Sigmoid colon (tissue), 7 donors: ENCODE data around the gene CLDN16. TPM values are rescaled to one million over a fixed set of nuclear protein-coding genes. Genes with fewer than 3 reads are reported as not detected.

Experiments used
- DNase-seq: peaks from one replicate; pipeline ENCODE4 v3.0.0-alpha.2; 2019
- H3K27ac ChIP-seq, 4 donors: fragments of 200-600 bp; sonication (generic); one replicate each; pipeline ENCODE4 v1.5.1; 2016 to 2019; ENCODE audit warnings: mild to moderate bottlenecking in 1 of 4
- H3K27me3 ChIP-seq, 3 donors: fragments of 200-600 bp; sonication (generic); one replicate each; pipeline ENCODE4 v1.5.1; 2019; ENCODE audit warnings: mild to moderate bottlenecking in 1 of 3
- H3K36me3 ChIP-seq, 4 donors: fragments of 200-600 bp; sonication (generic); one replicate each; pipeline ENCODE4 v1.5.1; 2016 to 2019
- H3K4me1 ChIP-seq, 4 donors: fragments of 200-600 bp; sonication (generic); one replicate each; pipeline ENCODE4 v1.5.1; 2017 to 2019
- H3K4me3 ChIP-seq, 4 donors: fragments of 200-600 bp; sonication (generic); one replicate each; pipeline ENCODE4 v1.5.1; 2017 to 2019; ENCODE audit warnings: mild to moderate bottlenecking in 2 of 4, moderate library complexity in 1 of 4
- H3K9me3 ChIP-seq, 4 donors: fragments of 200-600 bp in 3 of 4; sonication (generic) in 3 of 4; one replicate each; pipeline versions ENCODE4 v1.5.1 to v1.6.1; 2013 to 2019
- CTCF ChIP-seq, 4 experiments: fragments of 450-650 bp in 3 of 4; fragments of 200-600 bp in 1 of 4; IDR thresholded peaks; one replicate each; pipeline ENCODE4 v1.5.1; 2016 to 2019; ENCODE audit warnings: antibody characterized with exemption in 4 of 4, mild to moderate bottlenecking in 3 of 4, moderate library complexity in 2 of 4
- EP300 ChIP-seq, 4 donors: sonication (generic); formaldehyde crosslinking; IDR thresholded peaks; one replicate each; pipeline ENCODE4 v1.6.1; 2017; ENCODE audit warnings: antibody characterized with exemption in 4 of 4
- POLR2A ChIP-seq, 2 donors: fragments of 450-650 bp; IDR thresholded peaks; one replicate each; pipeline ENCODE4 v1.6.1; 2016; ENCODE audit warnings: antibody characterized with exemption in 2 of 2, mild to moderate bottlenecking in 2 of 2, moderate library complexity in 2 of 2
- POLR2AphosphoS5 ChIP-seq, 4 donors: sonication (generic); formaldehyde crosslinking; IDR thresholded peaks; one replicate each; pipeline ENCODE4 v1.6.1; 2017; ENCODE audit warnings: antibody characterized with exemption in 4 of 4
- WGBS, 2 donors: extraction: QIAGEN DNeasy Blood & Tissue Kit; methylation state at CpG; one replicate each; pipeline ENCODE4 v1.1.7; 2013; 5-methylcytosine and 5-hydroxymethylcytosine counted together
- intact Hi-C: fragments of 100-400 bp; cut with DNase I; formaldehyde crosslinking; loops from one replicate; pipeline ENCODE4 v1.15.1; 2023
- polyA plus RNA-seq, 3 donors: library from polyadenylated mRNA; stranded (reverse); fragments of 200-250 nt; gene quantifications; one replicate each; pipeline ENCODE4 v1.2.3, GENCODE V29; 2013
- total RNA-seq, 4 donors: library from RNA; depleted of rRNA; stranded (reverse); fragments of >200 nt; gene quantifications; one replicate each; pipeline ENCODE4 v1.1.0, GENCODE V29; 2016
- donor health status: healthy with polysubstance abuse.
- donor health status: Bipolar disorder and iron deficiency.
- donor health status: healthy.

CLDN16 gene
- total and polyA plus RNA-seq, 7 donors, result 0.01 TPM; not detected in 6

GRCh38 chr3:190425833-190426232, 37.9 kb downstream of the CLDN16 start:
- Histone ChIP-seq H3K9me3 (no peaks in the 10 kb centered on the region), H3K4me1 (peaks cover 0 to 3% (median 0%) of the 10 kb centered on the region in 4 donors), H3K27ac (no peak overlapping the region), H3K4me3 (no peak overlapping the region), H3K36me3 (no peaks in the 10 kb centered on the region), H3K27me3 (no peaks in the 10 kb centered on the region)
- TF ChIP-seq POLR2AphosphoS5 (IDR thresholded peaks at IDR 0.05), result no peak
- WGBS, 2 donors, result 93 to 99% methylated on average over 1 of the region's 1 CpG
- DNase-seq, result no peak
- intact Hi-C loops, result loop anchor here (10.0 kb wide), 1 partner anchor 201 kb away; no protein-coding TSS in a partner anchor

DNA sequence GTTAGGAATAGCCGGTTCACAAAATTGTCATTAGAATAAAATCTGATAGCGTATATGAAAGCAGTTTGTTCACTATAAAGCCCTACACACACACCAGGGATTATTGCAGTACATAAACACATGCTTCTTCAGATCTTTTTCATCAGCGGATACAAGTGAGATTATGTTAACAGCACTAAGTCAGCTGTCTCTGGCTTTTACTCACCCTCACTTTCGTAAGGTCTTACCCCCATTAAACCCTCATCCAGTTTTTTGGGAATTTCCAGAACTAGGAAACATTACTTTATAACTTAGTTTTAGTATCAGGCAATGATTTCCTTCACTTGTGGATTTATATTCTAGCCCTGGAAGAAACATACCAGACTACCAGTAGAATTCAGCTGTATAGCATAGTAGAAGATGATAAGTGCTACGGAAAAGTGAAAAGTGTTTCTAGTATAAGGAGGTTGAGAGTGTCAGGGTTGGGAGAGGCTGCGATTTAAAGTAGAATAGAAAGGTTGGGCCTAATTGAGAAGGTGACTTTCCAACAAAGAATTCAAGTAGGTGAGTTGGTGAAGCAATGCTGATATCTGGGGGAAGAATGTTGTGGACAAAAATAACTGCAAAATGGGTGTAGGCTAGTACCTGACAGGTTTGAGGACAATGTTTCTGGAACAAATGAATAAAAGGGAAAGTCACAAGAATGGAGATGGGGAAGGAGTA, 39.0 kb downstream of the CLDN16 start:
- Histone ChIP-seq H3K36me3 (no peaks in the 10 kb centered on the region), H3K27ac (no peak overlapping the region), H3K4me3 (no peak overlapping the region), H3K9me3 (no peaks in the 10 kb centered on the region), H3K27me3 (no peaks in the 10 kb centered on the region), H3K4me1 (peaks cover 0 to 3% (median 0%) of the 10 kb centered on the region in 4 donors)
- intact Hi-C loops, result loop anchor here (10.0 kb wide), 1 partner anchor 202 kb away; no protein-coding TSS in a partner anchor
- WGBS, 2 donors, result 86 to 87% methylated on average over 6 of the region's 6 CpGs
- DNase-seq, result no peak
- TF ChIP-seq EP300 (IDR thresholded peaks at IDR 0.05) (no peak), POLR2AphosphoS5 (IDR thresholded peaks at IDR 0.05) (no peak), CTCF (IDR thresholded peaks at IDR 0.05) (no peak), POLR2A (IDR thresholded peaks at IDR 0.05) (no peak)

GRCh38 chr3:190429681-190430080, 41.7 kb downstream of the CLDN16 start:
- 93% methylated on average over 2 of the region's 2 CpGs for WGBS, 2 donors
- TF ChIP-seq POLR2A (IDR thresholded peaks at IDR 0.05) (no peak), CTCF (IDR thresholded peaks at IDR 0.05) (no peak), EP300 (IDR thresholded peaks at IDR 0.05) (no peak), POLR2AphosphoS5 (IDR thresholded peaks at IDR 0.05) (no peak)
- DNase-seq, result no peak
- no peaks in the 10 kb centered on the region for H3K27me3 ChIP-seq
- H3K4me3 ChIP-seq, result no peak overlapping the region
- H3K9me3 ChIP-seq, result no peaks in the 10 kb centered on the region
- no peaks in the 10 kb centered on the region for H3K36me3 ChIP-seq
- no peaks in the 10 kb centered on the region for H3K4me1 ChIP-seq
- H3K27ac ChIP-seq, result no peak overlapping the region
- intact Hi-C loops, result loop anchor here (10.0 kb wide), 1 partner anchor 205 kb away; no protein-coding TSS in a partner anchor

DNA sequence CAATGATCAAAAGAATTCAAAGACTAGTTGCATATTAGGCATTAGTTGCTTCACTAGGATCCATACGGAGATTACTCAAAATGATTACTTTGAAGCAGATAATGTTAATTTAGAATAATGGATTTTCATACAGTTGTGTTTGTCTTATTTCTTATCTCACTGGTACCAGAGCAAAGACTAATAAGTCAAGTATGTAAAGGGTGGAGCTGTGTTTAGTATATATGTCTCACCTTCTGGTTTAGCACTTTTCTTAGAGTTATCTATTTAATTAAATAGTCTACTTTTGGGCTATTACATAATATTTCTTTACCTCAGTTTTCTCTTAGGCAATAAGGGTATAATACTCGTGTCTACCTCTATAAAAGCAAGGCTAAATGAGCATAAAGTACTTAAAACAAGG, 42.9 kb downstream of the CLDN16 start:
- Histone ChIP-seq H3K4me1 (no peaks in the 10 kb centered on the region), H3K9me3 (no peaks in the 10 kb centered on the region), H3K36me3 (no peaks in the 10 kb centered on the region), H3K4me3 (no peak overlapping the region), H3K27me3 (no peaks in the 10 kb centered on the region), H3K27ac (no peak overlapping the region)
- WGBS, 2 donors, result 70 to 80% methylated on average over 2 of the region's 2 CpGs
- no peak for DNase-seq
- intact Hi-C loops, result no loop called here
- no peak for TF ChIP-seq CTCF (IDR thresholded peaks at IDR 0.05)

GRCh38 chr3:190432216-190432615, 44.3 kb downstream of the CLDN16 start:
- Histone ChIP-seq H3K9me3 (no peaks in the 10 kb centered on the region), H3K27me3 (no peaks in the 10 kb centered on the region), H3K4me1 (no peaks in the 10 kb centered on the region), H3K4me3 (no peak overlapping the region), H3K27ac (no peak overlapping the region), H3K36me3 (no peaks in the 10 kb centered on the region)
- intact Hi-C loops, result no loop called here
- no peak for DNase-seq
- TF ChIP-seq POLR2A (IDR thresholded peaks at IDR 0.05) (no peak), CTCF (IDR thresholded peaks at IDR 0.05) (no peak), EP300 (IDR thresholded peaks at IDR 0.05) (no peak), POLR2AphosphoS5 (IDR thresholded peaks at IDR 0.05) (no peak)
